HG03103 (cell line): ENCODE data around the gene COG4.
"Not testable (repeated sequence)": the region's sequence is repeated elsewhere in the genome, so short reads cannot be mapped to it uniquely, and the experiment has no call there.

ENCODE experiments used
- ATAC-seq: cut with Tn5 transposase; IDR thresholded peaks from one replicate; pipeline ENCODE4 v1.9.1; 2021; ENCODE audit warnings: low read depth; ENCODE audit not compliant: unreplicated experiment

Gene COG4

DNA sequence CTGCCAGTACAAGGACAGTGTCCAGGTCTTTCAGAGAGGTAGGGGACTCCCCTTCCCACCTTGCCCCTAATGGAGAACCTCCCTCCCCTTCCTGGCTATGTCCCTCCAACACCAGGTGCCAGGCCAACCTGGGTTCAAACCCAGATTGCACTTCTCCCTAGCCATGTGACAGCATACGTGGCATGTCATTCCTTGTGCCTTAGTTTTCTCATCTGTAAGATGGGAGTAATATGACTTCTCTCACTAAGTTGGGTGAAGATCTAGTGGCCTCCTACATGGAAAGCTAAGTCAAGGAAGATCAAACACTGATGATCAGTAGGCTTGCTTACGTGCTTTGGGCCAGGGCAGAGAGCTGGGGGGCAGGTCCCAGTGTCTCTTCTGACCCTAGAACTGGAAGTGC is 60.1 kb downstream of the COG4 start:
- no peak for ATAC-seq

DNA sequence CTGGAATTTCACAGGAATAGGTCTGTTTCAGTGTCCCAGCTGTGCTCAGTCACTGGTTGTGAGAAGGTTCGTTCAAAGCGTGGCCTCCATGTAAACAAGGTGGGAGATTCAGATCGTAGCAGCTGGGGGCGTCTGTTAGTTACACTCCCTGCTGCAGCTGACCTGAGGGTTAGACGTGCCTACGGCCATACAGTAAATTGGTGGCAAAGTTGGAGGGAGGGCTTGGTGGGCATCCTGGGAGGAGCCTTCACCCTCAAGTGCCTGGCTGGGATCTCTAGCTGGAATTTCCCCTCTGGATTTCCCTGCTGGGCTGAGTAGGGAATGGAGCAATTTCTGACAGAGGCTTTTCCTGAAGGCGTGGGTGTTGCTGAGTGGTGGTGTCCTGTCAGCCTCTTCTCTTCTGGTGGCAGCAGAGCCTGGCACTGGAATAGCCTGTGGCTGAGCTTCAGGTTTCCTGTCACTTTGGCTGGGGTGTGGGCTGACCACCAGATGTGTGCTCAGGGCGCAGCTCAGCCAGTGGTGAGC is 62.6 kb downstream of the COG4 start:
- no peak for ATAC-seq

DNA sequence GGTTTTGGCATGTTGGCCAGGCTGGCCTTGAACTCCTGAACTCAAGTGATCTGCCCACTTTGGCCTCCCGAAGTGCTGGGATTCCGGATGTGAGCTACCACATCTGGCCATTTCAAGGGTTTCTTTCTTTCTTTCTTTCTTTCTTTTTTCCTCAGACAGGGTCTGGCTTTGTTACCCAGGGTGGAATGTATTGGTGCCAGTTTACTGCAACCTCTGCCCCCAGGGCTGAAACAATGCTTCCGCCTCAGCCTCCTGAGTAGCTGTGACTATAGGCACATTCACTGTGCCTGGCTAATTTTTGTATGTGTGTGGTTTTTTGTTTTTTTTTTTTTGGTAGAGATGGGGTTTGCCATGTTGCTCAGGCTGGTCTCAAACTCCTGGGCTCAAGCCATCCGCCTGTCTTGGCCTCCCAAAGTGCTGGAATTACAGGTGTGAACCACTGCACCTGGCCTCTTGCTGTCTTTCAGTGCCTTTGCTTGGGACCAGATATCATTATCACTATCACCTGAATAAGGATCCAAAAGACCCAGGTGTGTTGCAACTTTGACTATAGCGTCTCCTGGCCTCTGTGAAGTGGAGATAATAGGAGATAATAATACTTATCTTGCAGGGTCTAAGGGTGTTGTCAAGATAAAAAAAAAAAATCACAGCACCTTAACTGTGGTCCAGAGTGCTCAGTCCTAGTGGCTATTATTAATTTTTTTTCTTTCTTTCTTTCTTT is 65.7 kb downstream of the COG4 start:
- ATAC-seq, result no peak

DNA sequence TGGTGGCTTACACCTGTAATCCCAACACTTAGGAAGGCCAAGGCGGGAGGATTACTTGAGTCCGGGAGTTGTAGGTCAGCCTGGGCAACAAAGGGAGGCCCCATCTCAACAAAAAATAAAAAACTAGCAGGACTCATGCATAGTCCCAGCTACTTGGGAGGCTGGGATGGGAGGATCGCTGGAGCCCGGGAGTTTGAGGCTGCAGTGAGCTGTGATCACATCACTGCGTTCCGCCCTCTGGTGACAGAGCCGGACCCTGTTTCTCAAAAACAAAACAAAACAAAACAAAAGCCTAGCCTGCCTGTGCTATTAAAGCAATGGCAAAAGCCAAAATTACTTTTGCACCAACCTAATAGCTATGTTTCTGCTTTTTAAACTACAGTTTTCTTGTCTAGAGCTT is 67.4 kb downstream of the COG4 start:
- ATAC-seq, result no peak

DNA sequence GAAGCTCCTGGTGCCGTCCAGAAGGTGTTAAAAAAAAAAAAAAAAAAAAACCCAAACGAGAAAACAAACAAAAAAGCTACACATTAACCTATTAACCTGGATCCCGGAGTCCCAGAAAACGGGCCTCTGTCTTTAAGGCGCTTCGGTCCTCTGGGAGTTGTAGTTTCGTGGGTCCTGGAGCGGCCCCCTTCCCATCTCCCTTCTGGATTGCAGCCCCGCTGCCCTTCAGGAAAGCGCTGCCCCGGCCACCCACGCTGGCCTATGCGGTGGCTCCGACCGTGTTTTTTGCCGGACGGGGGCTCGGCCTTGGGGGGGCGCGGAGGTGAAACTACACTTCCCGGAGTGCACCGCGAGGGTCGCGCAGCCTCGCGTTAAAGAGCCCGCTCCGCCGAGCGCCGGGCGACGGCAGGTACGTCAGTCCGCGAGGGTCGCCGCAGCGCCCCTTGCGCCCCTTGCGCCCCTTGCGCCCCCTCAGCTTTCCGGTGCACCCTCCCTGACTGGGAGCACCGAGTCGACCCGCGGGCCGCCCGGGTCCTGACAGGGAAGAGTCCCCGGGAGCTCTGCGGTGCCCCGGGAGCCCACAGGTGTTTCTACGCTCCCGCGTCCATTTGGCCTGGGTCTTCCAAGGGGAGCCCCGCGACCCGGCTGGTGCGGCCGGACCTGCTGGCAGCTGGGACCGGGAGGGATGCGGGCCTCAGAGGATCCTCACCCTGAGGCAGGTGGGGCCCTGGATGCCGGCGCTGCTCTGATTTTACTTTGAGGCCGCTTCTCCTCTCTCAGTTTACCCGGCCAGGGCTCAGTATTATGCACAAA is 68.9 kb downstream of the COG4 start, which contains the start of gene FCSK:
Gene FCSK (plus strand): TSS at position 374 of the 813 bp plus-strand sequence. CDS start 8,596 bp downstream, outside the sequence.
- ATAC-seq, result peak; percentile 76

DNA sequence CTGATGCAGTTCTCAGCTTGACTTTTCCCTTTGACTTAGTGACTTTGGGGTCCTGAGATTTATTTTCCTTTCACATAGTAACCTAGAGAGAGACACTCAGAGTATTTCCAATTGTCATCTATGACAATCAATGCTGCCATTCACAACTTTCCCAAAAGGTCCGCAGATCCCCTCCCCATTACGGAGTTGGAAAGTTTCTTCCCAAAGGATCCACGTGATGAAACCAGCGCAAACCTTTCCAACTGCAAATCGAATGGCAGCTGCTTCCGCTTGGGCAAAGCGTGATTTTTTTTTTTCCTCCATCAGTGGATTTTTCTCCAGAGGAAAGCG is 69.5 kb downstream of the COG4 start:
- ATAC-seq, result no peak

DNA sequence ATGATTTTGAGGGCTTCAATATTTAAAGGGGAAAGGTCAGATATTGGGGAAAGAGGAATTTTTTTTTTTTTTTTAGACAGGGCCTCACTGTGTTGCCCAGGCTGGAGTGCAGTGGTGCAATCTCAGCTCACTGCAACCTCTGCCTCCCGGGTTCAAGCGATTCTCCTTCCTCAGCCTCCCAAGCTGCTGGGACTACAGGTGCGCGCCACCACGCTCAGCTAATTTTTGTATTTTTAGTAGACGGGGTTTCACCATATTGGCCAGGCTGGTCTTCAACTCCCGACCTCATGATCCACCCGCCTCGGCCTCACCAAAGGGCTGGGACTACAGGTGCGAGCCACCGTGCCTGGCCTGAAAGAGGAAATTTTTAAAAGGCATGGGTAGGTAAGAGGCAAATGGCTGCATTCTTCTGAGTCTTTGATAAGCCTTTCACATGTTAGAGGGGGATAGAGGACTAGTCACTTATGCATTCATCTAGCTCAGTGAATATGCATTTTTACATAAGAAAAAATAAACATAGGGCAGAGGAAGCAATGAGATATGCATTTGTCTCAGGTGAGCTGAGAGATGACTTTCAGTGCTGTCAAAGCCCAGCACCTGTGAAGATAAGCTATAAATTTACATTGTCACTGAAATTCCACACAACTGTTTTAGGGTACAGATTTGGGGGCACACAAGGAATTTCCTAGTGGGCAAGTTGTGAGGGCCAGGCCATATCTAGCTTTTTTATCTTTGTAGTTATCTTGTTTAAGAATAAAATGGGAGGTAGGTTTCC is 70.0 kb downstream of the COG4 start:
- ATAC-seq, result no peak

DNA sequence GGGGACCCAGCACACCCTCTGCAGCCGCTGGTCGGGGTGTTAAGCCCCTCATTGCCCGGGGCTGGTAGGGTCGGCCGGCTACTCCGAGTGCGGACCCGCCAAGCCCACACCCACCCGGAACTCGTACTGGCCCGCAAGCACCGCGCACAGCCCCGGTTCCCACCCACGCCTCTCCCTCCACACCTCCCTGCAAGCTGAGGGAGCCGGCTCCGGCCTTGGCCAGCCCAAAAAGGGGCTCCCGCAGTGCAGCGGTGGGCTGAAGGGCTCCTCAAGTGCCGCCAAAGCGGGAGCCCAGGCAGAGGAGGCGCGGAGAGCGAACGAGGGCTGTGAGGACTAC is 72.4 kb downstream of the COG4 start:
- not testable (repeated sequence) for ATAC-seq

DNA sequence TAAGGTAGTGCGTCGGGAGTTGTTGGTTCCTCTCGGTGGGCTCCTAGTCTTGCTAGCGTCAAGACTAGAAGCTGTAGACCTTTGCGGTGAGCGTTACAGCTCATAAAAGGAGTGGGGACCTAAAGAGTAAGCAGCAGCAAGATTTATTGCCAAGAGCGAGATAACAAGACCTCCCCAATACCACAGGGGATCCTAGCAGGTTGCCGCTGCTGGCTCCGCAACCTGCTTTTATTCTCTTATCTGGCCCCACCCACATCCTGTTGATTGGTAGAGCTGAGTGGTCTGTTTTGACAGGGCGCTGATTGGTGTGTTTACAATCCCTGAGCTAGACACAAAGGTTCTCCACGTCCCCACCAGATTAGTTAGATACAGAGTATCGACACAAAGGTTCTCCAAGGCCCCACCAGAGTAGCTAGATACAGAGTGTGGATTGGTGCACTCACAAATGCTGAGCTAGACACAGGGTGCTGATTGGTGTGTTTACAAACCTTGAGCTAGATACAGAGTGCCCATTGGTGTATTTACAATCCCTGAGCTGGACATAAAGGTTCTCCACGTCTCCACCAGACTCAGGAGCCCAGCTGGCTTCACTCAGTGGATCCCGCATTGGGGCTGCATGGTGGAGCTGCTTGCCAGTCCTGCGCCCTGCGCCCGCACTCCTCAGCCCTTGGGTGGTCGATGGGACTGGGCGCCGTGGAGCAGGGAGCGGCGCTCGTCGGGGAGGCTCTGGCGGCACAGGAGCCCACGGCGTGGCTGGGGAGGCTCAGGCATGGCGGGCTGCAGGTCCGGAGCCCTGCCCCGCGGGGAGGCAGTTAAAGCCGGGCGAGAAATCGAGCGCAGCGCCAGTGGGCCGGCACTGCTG is 73.0 kb downstream of the COG4 start:
- not testable (repeated sequence) for ATAC-seq

DNA sequence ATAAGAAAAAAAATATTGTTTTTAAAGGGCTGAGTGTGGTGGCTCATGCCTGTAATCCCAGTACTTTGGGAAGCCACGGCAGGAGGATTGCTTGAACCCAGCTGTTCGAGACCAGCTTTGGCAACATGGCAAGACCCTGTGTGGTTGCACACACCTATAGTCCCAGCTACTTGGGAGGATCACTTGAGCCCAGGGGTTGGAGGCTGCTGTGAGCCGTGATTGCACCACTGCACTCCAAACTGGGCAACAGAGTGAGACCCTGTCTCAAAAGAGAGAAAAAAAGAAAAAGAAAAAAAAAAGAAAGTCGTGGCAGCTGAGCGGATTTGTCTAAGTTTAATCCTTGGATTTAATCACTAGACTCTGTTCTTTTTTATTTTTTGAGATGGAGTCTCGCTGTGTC is 75.3 kb downstream of the COG4 start:
- ATAC-seq, result no peak

DNA sequence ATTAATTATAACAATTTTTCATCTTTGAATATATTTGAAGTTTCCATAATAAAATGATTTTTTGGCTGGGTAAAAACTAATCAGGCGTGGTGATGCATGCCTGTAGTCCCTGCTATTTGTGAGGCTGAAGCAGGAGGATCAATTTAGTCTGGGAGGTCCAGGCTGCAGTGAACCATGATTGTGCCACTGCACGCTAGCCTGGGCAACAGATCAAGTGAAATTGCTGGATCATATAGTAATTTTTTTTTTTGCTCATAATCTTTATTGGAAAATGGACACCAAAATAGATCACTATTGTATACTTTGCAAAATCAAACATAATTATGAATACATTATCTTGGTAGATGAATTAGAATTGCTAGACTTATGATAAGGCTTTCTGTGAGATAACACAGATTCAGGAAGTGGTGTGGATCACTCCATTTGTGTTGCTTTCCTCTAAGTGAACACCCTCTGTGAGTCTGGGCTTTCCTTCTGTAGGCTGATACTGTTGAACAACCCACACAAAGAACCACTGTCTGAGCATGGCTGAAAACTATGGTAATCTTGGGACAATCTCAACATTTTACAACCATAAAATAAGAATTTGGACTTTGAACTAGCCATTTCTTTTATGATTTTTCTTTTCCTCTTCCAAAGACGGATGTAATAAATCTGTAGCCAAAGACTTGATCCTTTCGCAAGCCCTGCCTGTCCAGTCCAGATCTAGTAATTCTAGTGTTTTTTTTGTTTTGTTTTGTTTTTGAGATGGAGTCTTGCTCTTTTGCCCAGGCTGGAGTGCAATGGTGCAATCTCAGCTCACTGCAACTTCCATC is 78.9 kb downstream of the COG4 start:
- ATAC-seq, result no peak

DNA sequence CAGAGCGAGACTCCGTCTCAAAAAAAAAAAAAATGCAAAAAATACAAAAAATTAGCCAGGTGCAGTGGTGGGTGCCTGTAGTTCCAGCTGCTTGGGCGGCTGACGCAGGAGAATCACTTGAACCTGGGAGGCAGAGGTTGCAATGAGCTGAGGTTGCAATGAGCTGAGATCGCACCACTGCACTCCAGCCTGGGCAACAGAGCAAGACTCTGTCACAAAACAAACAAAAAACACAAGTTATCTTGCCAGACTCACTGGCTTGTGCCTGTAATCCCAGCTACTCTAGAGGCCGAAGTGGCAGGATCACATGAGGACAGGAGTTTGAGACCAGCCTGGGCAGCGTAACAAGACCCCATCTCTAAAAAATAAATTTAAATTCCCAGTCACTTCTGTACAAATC is 81.0 kb downstream of the COG4 start:
- no peak for ATAC-seq

DNA sequence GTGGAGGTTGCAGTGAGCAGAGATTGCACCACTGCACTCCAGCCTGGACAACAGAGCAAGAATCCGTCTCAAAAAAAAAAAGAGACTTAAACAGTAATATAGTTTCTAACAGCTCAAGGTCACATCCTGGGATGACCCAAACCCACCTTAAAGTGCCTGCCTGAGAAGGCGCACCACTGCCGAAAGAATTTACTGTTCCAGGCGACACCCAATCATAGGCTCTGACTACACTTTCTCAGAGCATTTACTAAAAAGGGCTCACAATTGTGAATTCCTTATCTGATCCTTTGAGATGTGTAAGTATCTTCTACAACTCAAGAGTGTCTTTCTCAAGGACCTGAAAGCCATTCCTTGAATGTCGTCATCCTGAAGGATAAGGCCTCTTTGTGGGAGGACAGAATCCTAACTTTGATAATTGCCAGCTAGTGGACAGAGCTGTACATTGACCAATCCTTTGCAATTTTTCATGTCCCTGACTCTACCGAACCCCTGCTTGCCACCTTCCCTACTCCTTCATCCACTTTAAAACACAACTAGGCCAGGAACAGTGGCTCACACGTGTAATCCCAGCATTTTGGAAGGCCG is 81.9 kb downstream of the COG4 start:
- no peak for ATAC-seq

DNA sequence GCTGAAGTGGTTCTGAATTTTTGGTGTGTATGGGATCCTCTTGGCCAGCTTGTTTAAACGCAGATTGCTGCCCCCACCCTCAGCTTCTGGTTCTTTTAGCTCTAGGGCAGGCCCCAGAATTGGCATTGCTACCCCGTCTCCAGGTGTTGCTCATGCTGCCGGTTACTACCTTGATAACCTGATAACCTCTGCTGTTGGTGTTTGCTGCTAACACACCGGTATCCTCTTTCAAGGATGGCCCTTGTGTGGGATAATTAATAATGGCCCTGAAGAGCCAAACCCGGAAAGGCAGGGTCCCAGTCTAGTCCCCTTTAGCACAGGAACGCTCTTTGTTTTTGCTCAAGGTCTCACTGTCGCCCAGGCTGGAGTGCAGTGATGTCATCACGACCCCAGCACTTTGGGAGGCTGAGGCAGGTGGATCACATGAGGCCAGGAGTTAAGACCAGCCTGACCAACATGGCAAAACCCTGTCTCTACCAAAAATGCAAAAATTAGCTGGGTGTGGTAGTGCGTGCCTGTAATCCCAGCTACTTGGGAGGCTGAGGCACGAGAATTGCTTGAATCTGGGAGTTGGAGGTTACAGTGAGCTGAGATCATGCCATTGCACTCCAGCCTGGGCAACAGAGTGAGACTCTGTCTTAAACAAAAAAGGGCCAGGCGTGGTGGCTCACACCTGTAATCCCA is 83.2 kb downstream of the COG4 start:
- ATAC-seq, result no peak

DNA sequence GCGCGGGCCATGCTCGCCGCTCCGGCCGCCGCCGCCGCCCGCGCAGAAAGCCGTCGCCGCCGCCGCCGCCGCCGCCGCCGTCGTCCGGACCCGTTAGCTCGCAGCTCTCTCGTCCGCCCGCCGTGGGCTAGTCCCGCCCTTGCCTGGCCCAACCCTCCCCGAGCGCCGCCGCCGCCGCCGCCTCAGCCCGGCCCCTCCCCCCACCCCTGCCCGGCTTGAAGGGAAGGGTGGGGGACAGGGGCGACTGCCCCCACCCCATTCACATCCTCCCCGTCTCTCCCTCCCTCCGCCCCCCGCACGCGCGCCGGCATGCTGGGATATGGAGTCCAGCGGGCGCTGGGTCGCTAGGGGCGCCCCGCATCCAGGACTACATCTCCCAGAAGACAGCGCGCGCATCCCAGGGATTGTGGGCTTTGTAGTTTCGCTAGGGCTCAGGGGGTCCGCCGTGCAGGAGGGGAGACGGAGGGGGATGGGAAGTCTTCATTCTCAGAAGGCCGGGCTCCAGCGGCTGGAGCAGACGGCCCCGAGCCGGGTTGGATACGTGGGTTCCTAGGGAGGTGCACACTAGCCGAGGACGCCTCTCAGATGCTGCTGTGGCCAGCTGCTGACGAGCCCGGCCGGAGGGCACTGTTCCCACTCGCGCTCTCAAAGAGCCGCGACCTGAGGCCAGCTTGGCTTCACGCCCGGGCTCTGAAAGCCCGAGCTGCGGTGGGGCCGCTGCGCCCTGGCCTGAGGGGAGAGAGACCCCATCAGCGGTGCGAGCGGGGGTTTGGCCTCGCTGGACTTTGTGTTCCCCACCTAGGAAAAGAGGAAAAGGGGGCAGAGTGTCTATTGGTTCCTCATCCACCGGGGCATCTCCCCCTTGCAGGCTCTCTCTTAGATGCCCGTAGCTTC is 84.1 kb downstream of the COG4 start, which contains the start of gene ST3GAL2:
Gene ST3GAL2 (minus strand): TSS at position 132 of the 894 bp plus-strand sequence. CDS start 40,570 bp downstream, outside the sequence.
- peak; percentile 78 for ATAC-seq

DNA sequence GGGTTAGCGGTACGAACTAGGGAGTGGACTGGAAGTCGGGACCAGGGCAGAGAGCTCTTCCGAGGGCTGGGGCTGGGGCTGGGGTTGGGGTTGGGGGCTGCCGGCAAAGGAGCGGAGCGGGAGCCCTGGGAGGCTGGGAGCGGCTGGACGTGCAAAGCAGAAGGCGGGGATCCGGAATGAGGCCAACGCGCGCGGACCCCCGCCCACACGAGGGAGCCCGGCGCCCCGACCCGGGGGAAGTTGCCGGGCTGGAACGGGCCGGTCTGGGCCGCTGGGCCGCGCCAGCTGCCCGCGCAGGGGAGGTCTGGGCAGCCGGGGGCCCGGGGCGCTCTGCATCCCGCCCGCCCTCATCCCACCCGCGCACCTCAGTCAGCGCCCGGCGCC is 84.8 kb downstream of the COG4 start:
- ATAC-seq, result no peak
